ENCODE results near the gene LY86.

GRCh38 chr6:6703699-6704098 is 115.2 kb downstream of the LY86 start:
- TF ChIP-seq MYC (IDR thresholded peaks at IDR 0.05; ENCODE audit: low read depth, low read length) (no peak), MYC (CRISPR knock-in tag; IDR thresholded peaks at IDR 0.05; ENCODE audit: borderline replicate concordance, low read depth) (no peak), RBM34 (IDR thresholded peaks at IDR 0.05; ENCODE audit: borderline replicate concordance, insufficient read depth, low read length) (no peak)
